ENCODE measurements around the gene TRIM7. TPM values are rescaled to one million over a fixed set of nuclear protein-coding genes. Genes with fewer than 3 reads are reported as not detected.
"Not testable (repeated sequence)": the region's sequence is repeated elsewhere in the genome, so short reads cannot be mapped to it uniquely, and the experiment has no call there.

Gene TRIM7
- total RNA-seq, 1 experiment from 2014 or later, result 16.1 TPM

DNA sequence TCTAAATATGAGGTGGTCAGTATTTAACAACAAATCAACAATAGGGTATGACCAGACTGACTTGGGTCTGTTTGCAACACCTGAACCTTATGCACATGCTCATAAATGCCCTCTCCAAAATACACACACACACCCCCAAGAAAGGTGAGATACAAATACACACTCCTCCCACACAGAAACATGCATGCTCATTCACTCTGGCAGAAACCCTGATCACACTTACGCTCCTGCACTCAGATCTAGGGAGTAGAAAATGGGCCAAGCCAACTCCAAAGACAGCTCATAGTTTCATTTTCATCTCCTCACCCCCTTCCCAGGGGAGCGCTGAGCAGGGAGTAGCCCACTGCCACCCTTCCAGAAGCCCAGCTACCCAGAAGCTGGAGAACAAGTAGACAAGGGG lies 11.3 kb downstream of the TRIM7 start:
- DNase-seq (ENCODE audit: low read depth), result no peak

DNA sequence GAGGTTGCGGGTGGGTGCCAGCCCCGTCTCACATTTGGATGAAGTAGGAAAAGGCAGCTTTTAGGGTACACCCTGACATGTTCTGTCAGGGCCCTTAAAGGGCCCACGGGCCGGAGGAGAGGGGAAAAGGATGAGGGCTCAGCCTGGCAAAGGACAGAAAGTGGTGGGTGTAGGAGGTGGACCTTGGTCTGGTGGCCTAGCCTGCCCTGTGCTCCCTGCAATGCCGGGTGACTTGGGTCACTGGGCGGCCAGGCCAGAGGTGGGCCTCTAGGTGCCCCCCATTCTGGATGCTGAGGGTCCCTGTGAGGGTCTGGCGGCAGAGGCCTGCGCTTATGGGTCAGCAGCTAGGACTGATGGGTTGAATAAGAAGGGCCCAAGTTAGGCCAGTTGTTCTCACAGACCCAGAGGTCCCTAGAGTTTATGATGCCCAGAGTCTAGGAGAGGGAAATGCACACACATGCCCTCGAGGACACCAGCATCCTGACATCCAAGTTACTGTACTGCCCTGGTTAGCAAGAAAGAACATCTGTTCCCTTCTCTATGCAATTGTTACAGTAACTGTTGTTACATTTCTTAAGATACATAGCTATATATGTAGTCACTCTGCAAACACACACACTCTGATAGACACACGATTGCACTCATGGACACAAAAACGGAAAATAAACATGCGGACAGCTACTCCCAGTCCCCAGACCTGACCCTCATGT lies 12.5 kb downstream of the TRIM7 start:
- DNase-seq (ENCODE audit: low read depth), result no peak

DNA sequence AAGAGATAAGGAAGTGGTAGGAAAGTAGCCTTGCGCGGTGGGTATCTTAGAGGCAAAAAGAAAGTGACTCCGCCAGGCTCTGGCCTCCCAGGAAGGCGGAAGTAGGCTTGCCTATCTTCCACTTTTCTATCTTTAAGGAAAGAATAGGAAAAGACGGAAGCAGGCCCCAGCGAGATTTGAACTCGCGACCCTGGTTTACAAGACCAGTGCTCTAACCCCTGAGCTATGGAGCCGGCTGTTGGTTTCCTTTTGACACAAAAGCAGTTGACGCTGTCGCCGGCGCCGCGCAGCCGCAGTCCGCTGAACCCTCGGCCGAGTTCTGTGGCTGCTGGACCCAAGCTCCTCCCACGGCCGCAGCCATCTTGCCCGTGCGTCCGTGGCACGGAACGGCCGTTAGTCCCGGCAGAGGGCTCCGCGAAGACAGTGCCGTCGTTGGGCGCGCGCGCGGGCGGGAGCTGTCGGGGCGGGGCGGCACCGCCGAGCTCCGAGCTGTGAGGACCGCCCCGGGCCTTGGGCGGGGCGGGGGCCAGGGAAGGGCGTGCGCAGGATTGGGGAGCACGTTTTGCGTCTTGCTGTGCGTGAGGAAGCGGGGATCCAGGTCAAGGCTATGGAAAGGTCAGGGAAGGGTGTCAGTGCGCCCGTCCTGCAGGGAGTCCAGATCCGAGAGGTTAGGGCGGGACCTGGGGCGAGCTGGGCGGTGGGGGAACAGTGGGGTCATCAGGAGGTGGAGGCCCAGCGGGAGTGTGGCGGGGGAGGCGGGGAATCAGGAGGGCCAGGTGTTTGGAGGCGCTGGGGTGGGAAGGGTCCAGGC lies 13.3 kb downstream of the TRIM7 start:
- DNase-seq (ENCODE audit: low read depth), result peak; percentile 89

DNA sequence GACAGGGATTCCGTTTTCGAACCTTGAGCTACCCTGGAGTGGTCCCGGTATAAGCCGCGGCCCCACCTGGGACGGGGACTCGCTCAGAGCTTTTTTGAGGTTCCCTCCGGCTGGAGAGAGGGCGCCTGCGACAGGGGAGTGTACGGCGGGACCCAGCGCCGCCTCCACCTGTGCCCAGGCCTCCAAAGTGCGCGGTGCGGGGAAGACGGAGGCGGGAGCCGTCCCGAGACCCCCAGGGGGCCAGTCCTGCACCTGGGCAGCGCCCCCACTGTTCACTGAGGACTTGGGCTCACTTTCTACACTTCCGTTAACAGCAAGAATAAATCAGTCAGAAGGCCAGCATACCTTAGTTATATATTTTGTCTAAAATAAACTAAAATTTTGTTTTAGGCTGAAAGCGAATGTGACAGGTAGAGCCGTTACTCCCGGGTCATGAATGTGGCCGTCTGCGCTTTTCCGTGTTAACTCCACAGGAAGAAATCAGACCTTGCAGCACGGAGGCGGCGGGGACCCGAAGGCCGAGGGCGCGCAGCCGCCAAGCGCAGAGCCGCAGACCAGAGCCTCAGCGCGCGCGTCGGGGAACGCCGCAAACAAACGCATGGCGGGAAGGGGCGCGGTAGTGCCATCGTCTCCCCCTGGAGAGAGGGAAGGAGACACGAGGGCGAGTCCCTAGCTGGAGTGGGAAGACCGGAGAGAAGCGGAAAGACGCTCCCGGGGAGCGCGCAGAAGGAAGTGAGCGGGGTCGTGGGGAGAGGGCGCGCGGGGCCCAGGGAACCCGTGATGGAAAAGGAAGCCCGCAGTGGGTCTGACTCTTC lies 14.1 kb downstream of the TRIM7 start:
- DNase-seq (ENCODE audit: low read depth), result no peak

DNA sequence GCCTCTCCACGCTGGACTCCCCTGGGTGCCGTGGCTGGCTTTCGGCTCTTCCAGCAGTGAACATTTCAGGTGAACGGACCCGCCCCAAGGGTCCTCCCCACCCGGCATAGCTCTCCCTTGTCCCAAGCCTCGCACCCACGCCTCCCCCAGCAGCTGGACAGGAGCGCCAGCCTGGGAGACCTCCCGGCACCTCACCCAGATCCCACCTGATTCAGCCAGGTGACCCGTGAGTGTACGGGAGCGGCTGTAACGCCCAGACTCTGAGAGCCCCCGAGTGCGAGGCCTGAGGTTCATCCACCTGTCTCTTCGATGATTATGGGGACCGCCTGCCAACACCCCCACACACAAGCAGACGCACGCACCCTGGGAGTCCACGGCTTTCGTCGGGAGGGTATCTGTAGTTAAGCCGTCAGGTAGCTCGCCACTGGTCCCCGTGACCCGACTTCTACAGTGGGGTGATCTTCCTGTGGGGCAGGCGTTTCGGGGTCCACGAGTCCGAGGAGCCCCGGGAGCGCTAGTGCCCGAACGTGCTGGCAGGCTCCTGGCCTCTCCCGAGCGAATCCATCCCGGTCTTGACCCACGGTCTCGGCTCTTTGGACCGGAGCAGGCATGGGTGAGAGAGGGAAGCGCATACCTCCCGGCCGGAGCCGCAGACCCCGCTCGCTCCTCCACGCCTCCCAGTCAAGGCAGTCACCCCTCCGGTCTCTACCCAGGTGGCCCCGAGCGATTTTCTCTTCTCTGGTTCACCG lies 14.9 kb downstream of the TRIM7 start:
- DNase-seq (ENCODE audit: low read depth), result no peak

DNA sequence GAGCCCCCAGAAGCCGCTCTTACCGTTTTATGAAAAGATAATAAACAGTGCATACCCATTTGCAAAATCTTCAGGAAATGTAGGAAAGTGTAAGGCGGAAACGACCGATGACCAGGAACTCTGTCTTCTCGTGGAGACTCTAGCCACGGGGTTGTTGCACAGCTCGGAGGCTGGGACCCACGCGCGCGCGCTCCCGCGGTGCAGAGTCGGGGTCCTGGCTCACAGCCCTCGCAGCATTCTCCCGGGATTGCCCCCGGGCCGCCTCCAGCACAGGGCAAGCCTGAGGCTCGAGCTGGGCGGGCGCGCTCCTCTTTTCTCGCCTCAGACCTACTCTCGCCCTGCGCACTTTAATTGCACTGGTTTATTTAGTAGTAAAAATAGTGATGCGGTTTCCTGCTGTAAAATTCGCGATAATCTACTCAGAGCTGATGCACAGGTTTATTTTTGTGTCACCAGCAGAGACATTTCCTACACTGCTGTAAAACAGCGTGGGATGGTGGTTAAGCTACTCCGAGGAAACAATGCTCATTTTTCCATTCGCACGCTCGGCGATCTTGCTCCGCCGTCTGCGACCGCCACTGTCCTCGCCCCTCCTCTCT lies 15.5 kb downstream of the TRIM7 start:
- peak; percentile 31 for DNase-seq (ENCODE audit: low read depth)

DNA sequence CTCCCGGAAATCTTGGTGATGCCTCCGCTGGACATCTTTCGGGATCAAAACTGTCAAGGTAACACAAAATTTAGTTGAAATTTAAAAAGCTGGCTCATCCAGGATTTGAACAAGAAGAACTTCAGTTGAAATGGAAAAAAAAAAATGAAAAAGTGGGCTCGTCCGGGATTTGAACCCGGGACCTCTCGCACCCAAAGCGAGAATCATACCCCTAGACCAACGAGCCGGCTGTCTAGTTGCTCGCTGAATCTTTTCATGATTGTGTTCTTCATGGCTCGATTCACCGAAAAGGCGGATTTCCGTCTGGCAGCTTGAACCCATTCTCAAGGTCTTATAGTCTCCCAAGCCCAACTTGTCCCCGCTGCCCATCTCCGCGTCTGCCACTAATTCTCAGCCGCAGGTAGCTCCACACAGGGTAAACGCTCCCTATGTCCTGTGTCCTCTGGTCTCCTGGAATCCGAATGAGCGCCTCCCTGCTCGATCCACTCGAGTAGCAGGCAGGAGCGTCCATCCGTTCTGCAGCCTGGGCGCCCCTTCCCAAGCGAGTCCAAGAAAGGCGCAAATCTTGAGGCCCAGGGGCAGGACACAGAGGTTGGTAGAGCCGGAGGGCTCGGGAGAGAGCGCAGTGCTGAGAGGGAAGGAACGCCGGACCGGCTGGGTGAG lies 16.2 kb downstream of the TRIM7 start:
- peak; percentile 71 for DNase-seq (ENCODE audit: low read depth)

DNA sequence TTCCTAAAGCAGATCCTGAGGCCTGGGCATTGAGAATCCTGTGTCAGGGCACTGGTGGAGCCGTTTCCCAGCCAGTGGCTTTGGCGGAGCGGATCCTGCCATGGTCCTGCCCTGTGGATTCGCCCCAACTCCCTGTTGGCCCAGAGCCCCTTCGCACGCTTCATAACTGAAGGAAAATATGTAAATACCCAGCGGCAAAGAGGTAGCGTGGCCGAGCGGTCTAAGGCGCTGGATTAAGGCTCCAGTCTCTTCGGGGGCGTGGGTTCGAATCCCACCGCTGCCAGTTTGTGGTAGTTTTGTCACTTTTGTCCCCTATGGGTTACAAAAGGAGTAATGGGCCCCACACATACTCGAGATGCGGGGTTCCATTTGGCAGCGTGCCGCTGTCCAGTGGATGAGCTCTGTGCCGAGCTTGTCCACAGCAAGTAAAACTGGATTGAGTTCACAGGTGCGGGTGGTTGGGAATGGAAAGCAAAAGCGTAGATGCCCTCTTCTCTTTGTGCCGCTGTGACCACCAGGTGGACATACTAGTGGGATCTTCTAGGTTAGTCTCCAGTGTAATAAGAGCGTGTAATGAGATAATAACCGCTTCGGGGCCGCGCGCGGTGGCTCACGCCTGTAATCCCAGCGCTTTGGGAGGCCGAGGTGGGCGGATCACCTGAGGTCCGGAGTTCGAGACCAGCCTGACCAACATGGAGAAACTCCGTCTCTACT lies 17.3 kb downstream of the TRIM7 start:
- DNase-seq (ENCODE audit: low read depth), result peak; percentile 87

DNA sequence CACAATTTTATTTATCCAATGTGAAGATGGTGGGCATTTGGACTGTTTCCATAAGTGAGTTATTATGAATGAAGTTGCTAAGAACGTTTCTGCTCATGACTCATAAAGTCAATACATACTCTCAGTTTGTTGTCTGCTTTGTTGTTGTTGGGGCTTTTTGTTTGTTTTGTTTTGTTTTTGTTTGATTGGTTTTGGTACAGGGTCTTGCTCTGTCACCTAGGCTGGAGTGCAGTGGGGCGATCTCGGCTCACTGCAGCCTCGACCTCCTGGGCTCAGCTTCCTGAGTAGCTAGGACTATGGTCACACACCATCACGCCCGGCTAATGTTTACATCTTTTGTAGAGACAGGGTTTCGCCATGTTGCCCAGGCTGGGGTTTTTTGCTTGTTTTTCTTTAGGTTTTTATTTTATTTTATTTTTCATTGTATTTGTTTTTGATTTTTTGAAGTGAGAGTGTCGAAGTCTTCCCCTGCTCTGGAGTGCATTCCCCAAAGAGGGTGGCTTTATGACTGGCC lies 18.0 kb downstream of the TRIM7 start:
- peak; percentile 22 for DNase-seq (ENCODE audit: low read depth)

DNA sequence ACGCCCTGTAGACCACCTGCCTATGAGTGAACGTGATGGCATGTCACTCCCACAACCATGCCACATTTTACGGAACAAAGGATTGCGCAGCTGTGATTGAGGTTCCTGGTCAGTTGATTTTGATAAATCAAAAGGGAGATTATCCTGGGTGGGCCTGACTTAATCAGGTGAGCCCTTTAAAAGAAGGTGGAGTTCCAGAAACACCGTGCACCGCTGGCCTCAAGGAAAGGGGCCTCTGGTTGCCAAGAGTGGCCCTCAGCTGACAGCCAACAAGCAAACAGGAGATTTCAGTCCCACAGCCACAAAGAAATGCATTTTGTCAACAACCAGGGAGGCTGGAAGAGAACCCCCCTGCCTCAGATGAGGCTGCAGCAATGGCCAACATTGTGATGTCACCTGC lies 19.0 kb downstream of the TRIM7 start:
- no peak for DNase-seq (ENCODE audit: low read depth)

DNA sequence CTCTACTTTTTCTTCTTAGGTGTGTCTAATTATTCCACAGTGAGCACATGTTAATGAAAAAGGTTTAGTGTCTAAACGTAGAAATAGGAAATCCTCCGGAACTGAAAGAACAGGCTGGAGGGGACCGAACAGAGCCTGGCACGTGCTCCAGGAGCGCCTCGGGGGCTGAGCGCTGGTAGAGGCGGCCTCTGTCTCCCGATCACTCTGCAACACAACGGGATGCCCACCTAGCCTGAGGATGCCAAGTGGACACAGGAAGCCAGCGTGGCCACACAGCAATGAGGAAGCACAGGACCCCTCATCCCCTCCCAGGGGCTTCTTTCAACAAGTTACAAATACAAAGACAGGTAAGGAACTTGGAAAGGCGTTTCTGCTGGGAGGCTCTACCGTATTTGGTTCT lies 19.4 kb downstream of the TRIM7 start:
- DNase-seq (ENCODE audit: low read depth), result no peak

DNA sequence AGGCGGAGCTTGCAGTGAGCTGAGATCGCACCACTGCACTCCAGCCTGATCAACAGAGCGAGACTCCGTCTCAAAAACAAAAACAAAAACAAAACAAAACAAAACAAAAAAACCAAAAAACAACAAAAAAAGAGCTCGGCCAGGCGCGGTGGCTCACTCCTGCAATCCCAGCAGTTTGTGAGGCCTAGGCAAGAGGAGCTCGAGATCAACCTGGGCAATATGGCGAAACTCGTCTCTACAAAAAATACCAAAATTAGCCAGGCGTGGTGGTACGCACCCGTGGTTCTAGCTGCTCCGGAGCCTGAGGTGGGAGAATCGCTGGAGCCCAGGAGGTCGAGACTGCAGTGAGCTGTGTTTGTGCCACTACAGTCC lies 20.2 kb downstream of the TRIM7 start:
- peak; percentile 26 for DNase-seq (ENCODE audit: low read depth)

DNA sequence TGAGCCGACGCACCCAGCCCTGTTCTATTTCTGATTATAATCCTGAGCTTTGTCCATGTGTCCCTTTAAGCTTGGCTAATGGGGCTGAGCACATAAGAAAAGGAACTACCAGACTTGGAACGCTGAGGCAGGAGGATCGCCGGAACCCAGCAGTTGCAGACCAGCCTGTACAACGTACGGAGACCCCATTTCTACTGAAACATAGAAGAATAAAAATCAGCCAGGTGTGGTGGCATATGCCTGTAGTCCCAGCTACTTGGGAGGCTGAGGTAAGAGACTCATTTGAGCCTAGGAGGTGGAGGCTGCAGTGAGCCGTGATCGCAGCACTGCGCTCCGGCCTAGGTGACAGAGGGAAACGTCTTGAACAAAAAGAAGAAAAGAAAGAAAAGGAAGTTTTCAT lies 22.3 kb downstream of the TRIM7 start:
- DNase-seq (ENCODE audit: low read depth), result no peak

DNA sequence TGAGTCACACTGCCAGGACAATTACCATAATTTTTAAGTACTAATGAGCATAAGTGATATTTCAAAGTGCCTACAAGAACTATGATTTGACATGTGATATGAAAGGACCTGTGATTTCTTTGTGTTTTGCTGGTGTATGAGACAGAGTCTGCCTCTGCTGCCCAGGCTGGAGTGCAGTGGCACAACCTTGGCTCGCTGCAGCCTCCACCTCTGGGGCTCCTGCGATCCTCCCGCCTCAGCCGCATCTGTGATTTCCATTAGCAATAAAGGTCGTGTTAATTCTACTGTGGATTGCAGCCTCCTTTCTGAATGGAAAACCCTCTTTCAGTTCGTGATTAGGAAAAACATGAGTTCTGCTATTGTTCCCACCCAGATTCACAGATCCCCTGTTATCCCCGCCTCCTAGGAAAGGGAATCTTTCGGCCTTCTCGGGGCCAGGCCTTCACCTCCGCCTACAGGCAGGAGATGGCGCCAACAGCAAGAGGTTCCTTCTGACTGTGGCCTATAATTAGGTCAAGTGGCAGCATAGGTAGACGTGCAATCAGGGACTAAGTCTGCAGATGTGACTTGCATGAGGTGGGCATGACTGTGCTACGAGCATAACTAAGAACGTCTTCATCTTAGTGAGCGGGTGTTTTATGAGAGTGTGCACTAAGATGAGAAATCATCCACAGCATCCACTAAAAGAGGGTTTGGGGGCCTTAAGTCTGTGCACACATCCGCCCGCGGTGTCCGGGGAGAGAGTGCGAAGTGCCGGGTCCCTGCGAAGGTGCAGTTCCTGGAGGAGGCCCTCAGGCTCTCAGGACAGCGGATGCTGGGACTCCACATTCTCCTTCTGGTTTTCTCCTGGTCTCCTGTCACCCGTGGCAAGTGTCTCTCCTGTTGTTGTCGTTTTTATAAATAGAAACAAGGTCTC lies 23.1 kb downstream of the TRIM7 start:
- DNase-seq (ENCODE audit: low read depth), result peak; percentile 74

DNA sequence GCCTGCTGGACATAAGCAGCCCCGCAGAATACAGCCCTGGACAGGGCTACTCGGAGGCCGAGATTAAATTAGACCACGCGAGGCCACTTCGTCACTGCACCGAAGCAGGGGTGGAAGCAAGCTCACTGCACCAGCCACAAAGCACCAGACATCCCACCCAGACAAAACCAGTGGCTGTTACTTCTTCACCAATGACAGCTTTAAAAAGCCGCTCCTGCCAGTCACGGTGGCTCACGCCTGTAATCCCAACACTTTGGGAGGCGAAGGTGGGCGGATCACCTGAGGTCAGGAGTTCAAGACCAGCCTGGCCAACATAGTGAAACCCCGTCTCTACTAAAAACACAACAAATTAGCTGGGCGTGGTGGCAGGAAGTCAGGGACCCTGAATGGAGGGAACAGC lies 27.4 kb downstream of the TRIM7 start:
- DNase-seq (ENCODE audit: low read depth), result not testable (repeated sequence)

DNA sequence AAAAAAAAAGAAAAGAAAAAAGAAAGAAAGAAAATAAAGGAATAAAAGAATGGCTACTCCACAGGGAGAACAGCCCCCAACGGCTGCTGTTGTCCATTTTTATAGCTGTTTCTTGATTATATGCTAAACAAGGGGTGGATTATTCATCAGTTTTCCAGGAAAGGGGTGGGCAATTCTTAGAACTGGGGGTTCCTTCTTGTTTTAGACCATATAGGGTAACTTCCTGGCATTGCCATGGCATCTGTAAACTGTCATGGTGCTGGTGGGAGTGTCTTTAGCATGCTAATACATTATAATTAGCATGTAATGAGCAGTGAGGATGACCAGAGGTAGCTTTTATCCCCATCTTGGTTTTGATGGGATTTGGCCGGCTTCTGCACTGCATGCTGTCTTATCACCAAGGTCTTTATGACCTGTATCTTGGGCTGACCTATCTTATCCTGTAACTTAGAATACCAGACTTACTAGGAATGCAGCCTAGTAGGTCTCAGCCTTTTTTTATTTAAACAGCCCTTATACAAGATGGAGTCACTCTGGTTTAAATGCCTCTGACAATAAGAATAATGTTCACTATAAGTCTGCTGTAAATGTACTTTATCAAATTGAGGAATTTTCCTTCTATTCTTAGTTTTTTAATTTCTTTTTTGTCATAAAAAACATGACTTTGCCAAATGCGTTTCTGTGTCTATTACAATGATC lies 28.6 kb downstream of the TRIM7 start:
- DNase-seq (ENCODE audit: low read depth), result no peak

DNA sequence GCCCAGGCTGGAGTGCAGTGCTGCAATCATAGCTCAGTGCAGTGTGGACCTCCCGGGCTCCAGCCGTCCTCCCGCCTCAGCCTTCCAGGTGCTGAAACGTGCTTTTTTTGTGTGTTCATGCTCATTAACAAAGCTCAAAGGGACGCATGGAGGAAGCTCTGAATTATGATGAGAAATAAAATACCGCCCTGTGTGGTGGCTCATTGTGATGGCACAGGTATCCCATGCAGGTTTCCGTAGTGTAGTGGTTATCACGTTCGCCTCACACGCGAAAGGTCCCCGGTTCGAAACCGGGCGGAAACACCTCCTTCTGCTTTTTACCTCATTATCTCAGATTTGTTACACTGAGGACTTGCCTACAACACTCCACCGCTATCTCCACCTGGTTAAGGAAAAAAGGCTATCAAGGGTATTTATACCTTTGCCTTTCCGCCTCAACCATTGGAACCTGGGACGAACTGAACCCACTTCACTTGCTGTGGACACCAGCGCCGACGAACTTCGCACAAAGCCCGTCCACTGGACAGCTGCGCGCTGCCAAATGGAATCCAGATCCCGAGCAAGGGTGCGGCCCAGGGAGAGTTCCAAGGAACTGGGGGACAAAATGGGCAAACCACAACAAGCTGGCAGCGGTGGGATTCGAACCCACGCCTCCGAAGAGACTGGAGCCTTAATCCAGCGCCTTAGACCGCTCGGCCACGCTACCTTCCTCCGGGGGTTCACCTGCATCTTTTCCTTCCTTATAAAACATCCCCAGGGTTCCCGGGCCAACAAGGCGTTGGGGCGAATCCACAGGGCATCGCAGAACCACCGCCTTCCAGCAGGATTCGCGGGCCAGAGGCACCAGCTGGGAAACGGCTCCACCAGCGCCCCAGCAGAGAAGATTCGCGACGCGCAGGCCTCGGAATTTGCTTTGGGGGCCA lies 31.3 kb downstream of the TRIM7 start:
- peak; percentile 43 for DNase-seq (ENCODE audit: low read depth)
